ENCODE measurements around the gene SSX2IP. TPM values are rescaled to one million over a fixed set of nuclear protein-coding genes. Genes with fewer than 3 reads are reported as not detected.

Gene SSX2IP
- total and polyA plus RNA-seq, 9 of the 15 experiments (the other 6 are each of a cell fraction or from before 2014, with no cell fraction given) = 20.6 to 96.7 (median 61.7) TPM

- TF ChIP-seq, protein P1, sequence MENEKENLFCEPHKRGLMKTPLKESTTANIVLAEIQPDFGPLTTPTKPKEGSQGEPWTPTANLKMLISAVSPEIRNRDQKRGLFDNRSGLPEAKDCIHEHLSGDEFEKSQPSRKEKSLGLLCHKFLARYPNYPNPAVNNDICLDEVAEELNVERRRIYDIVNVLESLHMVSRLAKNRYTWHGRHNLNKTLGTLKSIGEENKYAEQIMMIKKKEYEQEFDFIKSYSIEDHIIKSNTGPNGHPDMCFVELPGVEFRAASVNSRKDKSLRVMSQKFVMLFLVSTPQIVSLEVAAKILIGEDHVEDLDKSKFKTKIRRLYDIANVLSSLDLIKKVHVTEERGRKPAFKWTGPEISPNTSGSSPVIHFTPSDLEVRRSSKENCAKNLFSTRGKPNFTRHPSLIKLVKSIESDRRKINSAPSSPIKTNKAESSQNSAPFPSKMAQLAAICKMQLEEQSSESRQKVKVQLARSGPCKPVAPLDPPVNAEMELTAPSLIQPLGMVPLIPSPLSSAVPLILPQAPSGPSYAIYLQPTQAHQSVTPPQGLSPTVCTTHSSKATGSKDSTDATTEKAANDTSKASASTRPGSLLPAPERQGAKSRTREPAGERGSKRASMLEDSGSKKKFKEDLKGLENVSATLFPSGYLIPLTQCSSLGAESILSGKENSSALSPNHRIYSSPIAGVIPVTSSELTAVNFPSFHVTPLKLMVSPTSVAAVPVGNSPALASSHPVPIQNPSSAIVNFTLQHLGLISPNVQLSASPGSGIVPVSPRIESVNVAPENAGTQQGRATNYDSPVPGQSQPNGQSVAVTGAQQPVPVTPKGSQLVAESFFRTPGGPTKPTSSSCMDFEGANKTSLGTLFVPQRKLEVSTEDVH (IDR thresholded peaks at IDR 0.05; ENCODE audit: low read depth, partially characterized antibody) = peak; percentile 57
- no peak for TF ChIP-seq PURB (CRISPR knock-in tag; IDR thresholded peaks at IDR 0.05; ENCODE audit: low read depth)
- no peak for TF ChIP-seq POLR3G (IDR thresholded peaks at IDR 0.05; ENCODE audit: extremely low read depth, insufficient read length, insufficient replicate concordance)
- no peak for TF ChIP-seq ZNF311 (CRISPR knock-in tag; IDR thresholded peaks at IDR 0.05)
- TF ChIP-seq CC2D1A (IDR thresholded peaks at IDR 0.05) = peak; percentile 67; the same call in 1 of the 2 replicates
- no peak for TF ChIP-seq NFYB (IDR thresholded peaks at IDR 0.05; ENCODE audit: extremely low read depth, insufficient read length)
- TF ChIP-seq NCOR1 (IDR thresholded peaks at IDR 0.05) = peak; percentile 94
- no peak; the same call in 1 of the 2 replicates for TF ChIP-seq SP1 (CRISPR knock-in tag; IDR thresholded peaks at IDR 0.05)
- peak; percentile 74; the same call in 1 of the 2 replicates for TF ChIP-seq LCOR (CRISPR knock-in tag; IDR thresholded peaks at IDR 0.05)
- TF ChIP-seq, protein P2, sequence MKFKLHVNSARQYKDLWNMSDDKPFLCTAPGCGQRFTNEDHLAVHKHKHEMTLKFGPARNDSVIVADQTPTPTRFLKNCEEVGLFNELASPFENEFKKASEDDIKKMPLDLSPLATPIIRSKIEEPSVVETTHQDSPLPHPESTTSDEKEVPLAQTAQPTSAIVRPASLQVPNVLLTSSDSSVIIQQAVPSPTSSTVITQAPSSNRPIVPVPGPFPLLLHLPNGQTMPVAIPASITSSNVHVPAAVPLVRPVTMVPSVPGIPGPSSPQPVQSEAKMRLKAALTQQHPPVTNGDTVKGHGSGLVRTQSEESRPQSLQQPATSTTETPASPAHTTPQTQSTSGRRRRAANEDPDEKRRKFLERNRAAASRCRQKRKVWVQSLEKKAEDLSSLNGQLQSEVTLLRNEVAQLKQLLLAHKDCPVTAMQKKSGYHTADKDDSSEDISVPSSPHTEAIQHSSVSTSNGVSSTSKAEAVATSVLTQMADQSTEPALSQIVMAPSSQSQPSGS (CRISPR knock-in tag; IDR thresholded peaks at IDR 0.05) = no peak
- TF ChIP-seq, protein P3, sequence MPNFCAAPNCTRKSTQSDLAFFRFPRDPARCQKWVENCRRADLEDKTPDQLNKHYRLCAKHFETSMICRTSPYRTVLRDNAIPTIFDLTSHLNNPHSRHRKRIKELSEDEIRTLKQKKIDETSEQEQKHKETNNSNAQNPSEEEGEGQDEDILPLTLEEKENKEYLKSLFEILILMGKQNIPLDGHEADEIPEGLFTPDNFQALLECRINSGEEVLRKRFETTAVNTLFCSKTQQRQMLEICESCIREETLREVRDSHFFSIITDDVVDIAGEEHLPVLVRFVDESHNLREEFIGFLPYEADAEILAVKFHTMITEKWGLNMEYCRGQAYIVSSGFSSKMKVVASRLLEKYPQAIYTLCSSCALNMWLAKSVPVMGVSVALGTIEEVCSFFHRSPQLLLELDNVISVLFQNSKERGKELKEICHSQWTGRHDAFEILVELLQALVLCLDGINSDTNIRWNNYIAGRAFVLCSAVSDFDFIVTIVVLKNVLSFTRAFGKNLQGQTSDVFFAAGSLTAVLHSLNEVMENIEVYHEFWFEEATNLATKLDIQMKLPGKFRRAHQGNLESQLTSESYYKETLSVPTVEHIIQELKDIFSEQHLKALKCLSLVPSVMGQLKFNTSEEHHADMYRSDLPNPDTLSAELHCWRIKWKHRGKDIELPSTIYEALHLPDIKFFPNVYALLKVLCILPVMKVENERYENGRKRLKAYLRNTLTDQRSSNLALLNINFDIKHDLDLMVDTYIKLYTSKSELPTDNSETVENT (CRISPR knock-in tag; IDR thresholded peaks at IDR 0.05) = peak; percentile 73
- TF ChIP-seq, protein P4, sequence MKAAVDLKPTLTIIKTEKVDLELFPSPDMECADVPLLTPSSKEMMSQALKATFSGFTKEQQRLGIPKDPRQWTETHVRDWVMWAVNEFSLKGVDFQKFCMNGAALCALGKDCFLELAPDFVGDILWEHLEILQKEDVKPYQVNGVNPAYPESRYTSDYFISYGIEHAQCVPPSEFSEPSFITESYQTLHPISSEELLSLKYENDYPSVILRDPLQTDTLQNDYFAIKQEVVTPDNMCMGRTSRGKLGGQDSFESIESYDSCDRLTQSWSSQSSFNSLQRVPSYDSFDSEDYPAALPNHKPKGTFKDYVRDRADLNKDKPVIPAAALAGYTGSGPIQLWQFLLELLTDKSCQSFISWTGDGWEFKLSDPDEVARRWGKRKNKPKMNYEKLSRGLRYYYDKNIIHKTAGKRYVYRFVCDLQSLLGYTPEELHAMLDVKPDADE (conservative IDR thresholded peaks at IDR 0.05; ENCODE audit: control insufficient read depth, low read depth, low read length) = no peak
- no peak for TF ChIP-seq ZNF436 (CRISPR knock-in tag; IDR thresholded peaks at IDR 0.05)
- TF ChIP-seq SREBF2 (CRISPR knock-in tag; IDR thresholded peaks at IDR 0.05) = no peak
- TF ChIP-seq ZNF174 (CRISPR knock-in tag; IDR thresholded peaks at IDR 0.05) = no peak
- no peak for TF ChIP-seq XRCC4 (IDR thresholded peaks at IDR 0.05; ENCODE audit: extremely low read depth, insufficient read depth, insufficient read length)
- no peak for TF ChIP-seq ESRRB (CRISPR knock-in tag; IDR thresholded peaks at IDR 0.05; ENCODE audit: borderline replicate concordance)
- TF ChIP-seq PTTG1 (tag; IDR thresholded peaks at IDR 0.05; ENCODE audit: low read depth) = no peak
- no peak for TF ChIP-seq ZNF449 (CRISPR knock-in tag; IDR thresholded peaks at IDR 0.05)
- TF ChIP-seq ERF (CRISPR knock-in tag; IDR thresholded peaks at IDR 0.05) = no peak
These were observed 1.7 kb downstream of the SSX2IP start (continued) for GRCh38 chr1:84688463-84689061.

Data from K562 (cell line).